ENCODE measurements around the gene RGS19. TPM values are rescaled to one million over a fixed set of nuclear protein-coding genes. Genes with fewer than 3 reads are reported as not detected.

RGS19 gene
- total RNA-seq, 1 experiment from 2014 or later = 32.0 TPM

DNA sequence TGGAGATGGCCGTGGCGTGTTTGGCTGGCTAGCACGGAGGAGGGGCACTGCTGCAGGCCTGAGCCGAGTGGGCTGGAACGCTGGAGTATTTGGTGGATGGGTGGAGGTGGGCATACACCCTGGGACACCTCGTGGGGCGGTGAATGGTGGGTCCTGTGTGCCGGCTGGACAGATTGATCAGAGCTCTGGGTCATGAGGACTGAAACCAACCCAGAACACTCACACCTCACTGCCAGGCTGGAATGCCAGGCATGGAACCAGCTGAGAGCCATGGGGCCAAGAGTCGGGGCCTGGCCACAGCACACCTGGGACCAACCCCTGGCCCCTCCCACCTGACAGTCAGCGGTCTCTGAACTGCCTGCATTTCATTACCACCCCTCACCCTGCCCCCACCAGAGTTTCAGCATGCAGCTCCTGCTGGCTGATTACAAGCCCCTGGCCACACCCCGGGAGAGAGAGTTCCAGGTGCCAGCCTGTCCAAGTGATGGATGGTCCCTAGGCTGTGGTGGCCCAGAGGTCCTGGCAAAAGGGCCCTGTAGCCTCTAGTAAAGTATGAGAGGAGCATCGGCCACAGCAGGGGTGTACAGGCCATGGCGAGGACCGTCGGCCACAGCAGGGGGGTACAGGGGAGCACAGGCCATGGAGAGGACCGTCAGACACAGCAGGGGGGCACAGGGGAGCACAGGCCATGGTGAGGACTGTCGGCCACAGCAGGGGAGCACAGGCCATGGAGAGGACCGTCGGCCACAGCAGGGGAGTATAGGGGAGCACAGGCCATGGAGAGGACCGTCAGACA is 24.8 kb upstream of the RGS19 start:
- no peaks in the 10 kb centered on the region for H3K36me3 ChIP-seq (ENCODE audit: control insufficient read depth, insufficient read depth, low read length)
- H3K27ac ChIP-seq (ENCODE audit: low read length) = no peak overlapping the region
- TF ChIP-seq TCF7L2 (IDR thresholded peaks at IDR 0.05; ENCODE audit: low read depth, low read length) (no peak), SIN3A (IDR thresholded peaks at IDR 0.05; ENCODE audit: borderline replicate concordance, insufficient read depth, low read depth, low read length) (no peak), POLR2AphosphoS5 (IDR thresholded peaks at IDR 0.05; ENCODE audit: low read depth, low read length) (no peak), CTCF (IDR thresholded peaks at IDR 0.05) (no peak), REST (IDR thresholded peaks at IDR 0.05; ENCODE audit: insufficient read depth in 1 of 2, low read depth in 2 of 2, low read length in 1 of 2) (no peak)
- ATAC-seq (no peak), DNase-seq (ENCODE audit: low read depth, low spot score) (no peak)
- no peaks in the 10 kb centered on the region for H3K27me3 ChIP-seq (ENCODE audit: control insufficient read depth, insufficient read depth, low read length)
- ChIA-PET CTCF (no interaction called here), POLR2A (no interaction called here)
- no TSS peak for BruUV-seq (replicated peaks)
- H3K4me1 ChIP-seq (ENCODE audit: control insufficient read depth, insufficient read depth, low read length) = no peaks in the 10 kb centered on the region
- in situ Hi-C loops (cut with HindIII; ENCODE audit: low pct_unique_long_range_greater_than_20kb, low sequenced_read_pairs) (no loop called here), intact Hi-C loops (cut with micrococcal nuclease; ENCODE audit: unreplicated experiment) (no loop called here)
- no peak overlapping the region for H3K4me3 ChIP-seq (ENCODE audit: low read depth in 2 of 2, low read length in 2 of 2)
- no peaks in the 10 kb centered on the region for H3K9me3 ChIP-seq (ENCODE audit: control insufficient read depth, insufficient read depth, low read depth, low read length)

GRCh38 chr20:64102647-64103354 is 23.5 kb upstream of the RGS19 start:
- in situ Hi-C loops (cut with HindIII; ENCODE audit: low pct_unique_long_range_greater_than_20kb, low sequenced_read_pairs) (no loop called here), intact Hi-C loops (cut with micrococcal nuclease; ENCODE audit: unreplicated experiment) (no loop called here)
- TF ChIP-seq REST (IDR thresholded peaks at IDR 0.05; ENCODE audit: insufficient read depth in 1 of 2, low read depth in 2 of 2, low read length in 1 of 2) (no peak), SIN3A (IDR thresholded peaks at IDR 0.05; ENCODE audit: borderline replicate concordance, insufficient read depth, low read depth, low read length) (no peak), CTCF (IDR thresholded peaks at IDR 0.05) (no peak), POLR2AphosphoS5 (IDR thresholded peaks at IDR 0.05; ENCODE audit: low read depth, low read length) (no peak), TCF7L2 (IDR thresholded peaks at IDR 0.05; ENCODE audit: low read depth, low read length) (no peak)
- Histone ChIP-seq H3K4me1 (ENCODE audit: control insufficient read depth, insufficient read depth, low read length) (no peaks in the 10 kb centered on the region), H3K36me3 (ENCODE audit: control insufficient read depth, insufficient read depth, low read length) (no peaks in the 10 kb centered on the region), H3K27me3 (ENCODE audit: control insufficient read depth, insufficient read depth, low read length) (no peaks in the 10 kb centered on the region), H3K27ac (ENCODE audit: low read length) (no peak overlapping the region), H3K9me3 (ENCODE audit: control insufficient read depth, insufficient read depth, low read depth, low read length) (no peaks in the 10 kb centered on the region), H3K4me3 (ENCODE audit: low read depth in 2 of 2, low read length in 2 of 2) (peak overlapping the region; percentile 41 to 58)
- ChIA-PET CTCF (interaction anchor here (0.6 to 1.0 kb wide), 6 partner anchors 11 to 558 kb away, joined by 3 to 6 read pairs (median 4); no protein-coding TSS in a partner anchor), POLR2A (interaction anchor here (0.6 kb wide), 1 partner anchor 20 kb away, joined by 5 read pairs; no protein-coding TSS in a partner anchor)
- no peak for DNase-seq (ENCODE audit: low read depth, low spot score)
- ATAC-seq = peak; percentile 57
- BruUV-seq (replicated peaks) = no TSS peak

Measured in Panc1 (cell line).